ENCODE measurements around the gene HSPA8. TPM values are rescaled to one million over a fixed set of nuclear protein-coding genes. Genes with fewer than 3 reads are reported as not detected.

The HSPA8 gene
- polyA plus RNA-seq, 1 donor from 2014 or later, result 2,242 TPM

- H4K20me1 ChIP-seq (ENCODE audit: insufficient read depth), result peaks cover 7% of the 10 kb centered on the region
- no peak overlapping the region for H3K4me2 ChIP-seq (ENCODE audit: low read length)
- H3F3A ChIP-seq (ENCODE audit: insufficient read depth, low read length, poor library complexity, severe bottlenecking), result peaks cover 5% of the 10 kb centered on the region
- H3K79me2 ChIP-seq (replicated peaks; ENCODE audit: insufficient read depth, low read length), result peaks cover 24% of the 10 kb centered on the region
- peaks cover 15% of the 10 kb centered on the region for H3K36me3 ChIP-seq (ENCODE audit: insufficient read depth, low read length)
- no peak overlapping the region for H3K27ac ChIP-seq (ENCODE audit: low read length)
- no peak overlapping the region for H2AFZ ChIP-seq (ENCODE audit: low read depth, low read length)
- no peaks in the 10 kb centered on the region for H3K9me3 ChIP-seq (ENCODE audit: low read length)
- no peak overlapping the region for H3K4me3 ChIP-seq (ENCODE audit: low read length)
- no peaks in the 10 kb centered on the region for H3K27me3 ChIP-seq (ENCODE audit: insufficient read depth, low read depth, low read length)
- no peaks in the 10 kb centered on the region for H3K9me2 ChIP-seq (ENCODE audit: insufficient read depth, low read length)
- H3K9ac ChIP-seq (ENCODE audit: low read length), result no peak overlapping the region
- no peak for TF ChIP-seq REST (IDR thresholded peaks at IDR 0.05; ENCODE audit: borderline replicate concordance)
- no peak for TF ChIP-seq MXI1 (conservative IDR thresholded peaks at IDR 0.05; ENCODE audit: poor library complexity, severe bottlenecking)
- TF ChIP-seq RAD21 (conservative IDR thresholded peaks at IDR 0.05), result no peak
- no peak for TF ChIP-seq EZH2 (IDR thresholded peaks at IDR 0.05; ENCODE audit: borderline replicate concordance, insufficient read depth, low read length, poor library complexity, severe bottlenecking)
- TF ChIP-seq CTCF (IDR thresholded peaks at IDR 0.05; ENCODE audit: poor library complexity, severe bottlenecking), result no peak
- no peak for TF ChIP-seq EP300 (conservative IDR thresholded peaks at IDR 0.05; ENCODE audit: poor library complexity, severe bottlenecking)
Observed at GRCh38 chr11:123055191-123055901, 6.6 kb downstream of the HSPA8 start.

DNA sequence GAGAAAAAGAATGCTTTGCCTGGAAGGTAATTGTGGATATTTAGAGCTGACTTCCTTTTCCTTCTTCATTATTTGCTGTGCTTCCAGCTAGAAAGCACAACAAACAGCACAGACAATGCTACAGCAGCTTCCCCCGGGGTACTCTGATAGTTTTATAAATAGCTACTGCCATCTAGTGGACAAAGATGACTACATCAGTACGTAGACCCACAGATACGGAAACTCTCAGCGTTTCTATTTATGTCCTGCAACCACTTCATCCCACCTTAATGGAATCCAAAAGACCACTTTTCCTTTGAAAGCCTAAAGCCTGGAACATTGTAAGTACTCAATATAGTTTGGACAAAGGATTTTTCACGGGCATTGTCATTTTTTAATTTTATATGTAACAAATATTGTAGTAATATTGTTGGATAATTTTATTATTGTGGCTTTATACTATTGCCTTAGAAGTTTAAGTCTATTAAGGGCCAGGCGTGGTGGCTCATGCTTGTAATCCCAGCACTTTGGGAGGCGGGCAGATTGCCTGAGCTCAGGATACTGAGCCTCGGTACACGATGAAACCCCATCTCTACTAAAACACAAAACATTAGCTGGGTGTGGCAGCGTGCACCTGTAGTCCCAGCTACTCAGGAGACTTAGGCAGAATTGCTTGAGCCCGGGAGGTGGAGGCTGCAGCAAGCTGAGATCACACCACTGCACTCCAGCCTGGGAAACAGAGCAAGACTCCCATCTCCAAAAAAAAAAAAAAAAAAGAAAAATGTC is 7.5 kb downstream of the HSPA8 start:
- Histone ChIP-seq H3K9me2 (ENCODE audit: insufficient read depth, low read length) (no peaks in the 10 kb centered on the region), H3K27me3 (ENCODE audit: insufficient read depth, low read depth, low read length) (no peaks in the 10 kb centered on the region), H3K27ac (ENCODE audit: low read length) (no peak overlapping the region), H3K4me3 (ENCODE audit: low read length) (no peak overlapping the region), H3K79me2 (replicated peaks; ENCODE audit: insufficient read depth, low read length) (peaks cover 15% of the 10 kb centered on the region), H2AFZ (ENCODE audit: low read depth, low read length) (no peak overlapping the region), H3K9ac (ENCODE audit: low read length) (no peak overlapping the region), H4K20me1 (ENCODE audit: insufficient read depth) (no peaks in the 10 kb centered on the region), H3K9me3 (ENCODE audit: low read length) (no peaks in the 10 kb centered on the region), H3F3A (ENCODE audit: insufficient read depth, low read length, poor library complexity, severe bottlenecking) (peaks cover 5% of the 10 kb centered on the region), H3K36me3 (ENCODE audit: insufficient read depth, low read length) (peaks cover 10% of the 10 kb centered on the region), H3K4me2 (ENCODE audit: low read length) (no peak overlapping the region)
- peak; percentile 83 for TF ChIP-seq RAD21 (conservative IDR thresholded peaks at IDR 0.05)
- no peak for TF ChIP-seq MXI1 (conservative IDR thresholded peaks at IDR 0.05; ENCODE audit: poor library complexity, severe bottlenecking)
- peak; percentile 86 for TF ChIP-seq CTCF (IDR thresholded peaks at IDR 0.05; ENCODE audit: poor library complexity, severe bottlenecking)
- TF ChIP-seq EP300 (conservative IDR thresholded peaks at IDR 0.05; ENCODE audit: poor library complexity, severe bottlenecking), result no peak
- peak; percentile 17 for TF ChIP-seq POLR2AphosphoS5 (IDR thresholded peaks at IDR 0.05)
- TF ChIP-seq TAF1 (IDR thresholded peaks at IDR 0.05; ENCODE audit: low read depth), result no peak
- peak; percentile 84 for TF ChIP-seq SMC3 (conservative IDR thresholded peaks at IDR 0.05; ENCODE audit: poor library complexity)
- no peak for TF ChIP-seq REST (IDR thresholded peaks at IDR 0.05; ENCODE audit: borderline replicate concordance)
- no peak for TF ChIP-seq EZH2 (IDR thresholded peaks at IDR 0.05; ENCODE audit: borderline replicate concordance, insufficient read depth, low read length, poor library complexity, severe bottlenecking)

Data from neural cell (in vitro differentiated cells).